GM19455 (cell line): ENCODE data around the gene CYP11A1.

Source experiments
- ATAC-seq: cut with Tn5 transposase; IDR thresholded peaks from one replicate; pipeline ENCODE4 v1.9.1; 2021; ENCODE audit not compliant: unreplicated experiment

Gene CYP11A1

DNA sequence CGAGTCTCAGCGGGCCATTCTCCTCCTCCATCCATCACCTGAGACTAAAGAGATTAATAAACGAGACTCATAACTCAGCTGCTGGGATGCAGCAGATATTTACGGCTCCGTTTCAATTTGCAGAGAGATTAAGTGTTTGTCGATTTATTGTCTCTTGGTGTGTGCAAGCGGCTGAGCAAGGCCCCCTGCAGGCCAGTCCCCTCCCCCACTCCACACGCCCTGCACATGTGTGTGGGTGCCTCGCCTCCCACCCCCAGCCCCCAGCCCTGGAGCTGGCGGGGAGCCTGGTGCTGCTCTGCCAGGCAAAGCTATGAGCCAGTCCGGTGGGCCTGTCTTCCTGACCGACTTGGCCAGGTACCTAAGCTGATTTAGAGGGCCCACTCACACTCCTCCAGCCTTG lies 63.0 kb downstream of the CYP11A1 start:
- ATAC-seq: no peak

DNA sequence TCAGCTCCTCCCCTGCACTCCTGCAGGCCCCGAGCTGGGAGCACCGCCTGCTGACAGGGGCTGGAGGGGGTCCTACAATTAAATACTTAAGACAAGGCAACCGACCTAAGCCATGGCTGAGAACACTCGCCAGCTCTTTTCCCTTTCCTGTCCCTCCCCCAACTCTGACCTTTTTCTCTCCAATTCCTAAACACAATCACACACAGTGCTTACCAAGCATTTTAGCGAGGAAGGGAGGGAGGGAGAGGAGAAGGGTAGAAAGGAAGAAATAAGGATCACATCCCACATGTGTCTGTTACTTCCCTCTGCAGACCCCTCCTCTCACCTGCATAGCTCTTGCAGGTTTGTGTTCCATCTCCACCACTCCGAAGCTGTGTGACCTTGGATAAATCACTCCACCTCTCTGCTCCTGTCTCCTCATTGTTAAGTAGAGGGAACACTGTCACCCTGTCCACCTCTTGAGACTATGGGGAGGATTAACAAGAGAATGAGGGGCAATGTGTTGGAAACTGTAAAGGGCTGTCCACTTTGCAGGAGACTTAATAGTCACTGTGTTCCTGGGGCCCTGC lies 63.6 kb downstream of the CYP11A1 start:
- no peak for ATAC-seq

- ATAC-seq: no peak
These were observed 64.6 kb downstream of the CYP11A1 start for GRCh38 chr15:74302821-74303359.

- ATAC-seq: no peak
These were observed 65.7 kb downstream of the CYP11A1 start for GRCh38 chr15:74301583-74302361.

DNA sequence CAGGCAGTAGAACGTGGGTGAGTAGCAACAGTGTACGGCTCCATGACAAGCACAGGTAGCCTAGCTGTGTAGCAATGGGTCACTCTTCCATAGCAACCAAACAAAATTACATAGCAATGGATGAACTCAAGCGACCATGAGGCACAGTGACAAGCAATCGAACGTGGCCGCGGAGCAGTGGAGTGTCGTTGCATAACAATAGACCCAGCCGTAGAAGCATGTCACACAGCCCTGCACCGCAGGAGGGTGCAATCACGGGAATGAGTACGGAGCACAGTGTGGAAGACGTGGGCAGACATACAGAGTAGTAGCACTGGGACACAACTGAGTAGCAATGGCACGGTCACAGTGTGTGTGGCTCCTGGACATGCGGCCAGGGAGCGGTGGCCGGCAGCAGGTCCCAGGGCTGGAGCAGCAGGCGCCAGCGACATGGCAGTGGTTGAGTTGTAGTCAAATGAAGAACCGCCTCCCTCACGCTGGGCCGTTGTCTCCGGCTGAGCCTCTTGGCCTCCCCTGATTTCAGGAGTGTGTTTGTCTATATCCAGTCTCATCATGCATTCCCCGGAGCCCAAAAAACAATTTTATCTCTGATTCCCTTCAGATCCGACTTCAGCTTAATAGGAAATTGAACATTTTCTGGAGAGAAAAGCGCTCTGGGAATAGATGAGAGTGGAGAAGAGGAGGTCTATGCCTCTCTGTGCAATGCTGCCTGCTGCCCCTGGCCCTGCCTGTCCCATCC lies 67.2 kb downstream of the CYP11A1 start:
- no peak for ATAC-seq

- no peak for ATAC-seq
These were observed 69.6 kb downstream of the CYP11A1 start for GRCh38 chr15:74297887-74298286.

DNA sequence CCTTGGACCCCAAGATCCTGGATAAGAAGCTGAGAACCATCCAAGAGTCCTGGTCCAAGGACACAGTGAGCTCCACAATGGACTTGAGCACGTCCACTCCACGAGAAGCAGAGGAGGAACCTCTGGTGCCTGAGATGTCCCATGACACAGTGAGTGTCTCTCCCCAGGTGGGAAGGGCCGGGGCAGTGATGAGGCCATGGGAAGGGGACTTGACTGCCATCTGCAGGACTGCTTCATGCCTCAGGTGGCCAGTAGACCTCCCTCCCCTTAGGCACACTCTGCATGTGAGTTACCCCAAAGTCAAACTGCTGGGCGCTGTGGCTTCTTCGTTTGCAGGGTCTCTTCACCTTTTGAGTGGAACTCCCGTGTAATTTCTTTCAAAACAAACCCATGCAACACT lies 71.6 kb downstream of the CYP11A1 start:
- no peak for ATAC-seq

DNA sequence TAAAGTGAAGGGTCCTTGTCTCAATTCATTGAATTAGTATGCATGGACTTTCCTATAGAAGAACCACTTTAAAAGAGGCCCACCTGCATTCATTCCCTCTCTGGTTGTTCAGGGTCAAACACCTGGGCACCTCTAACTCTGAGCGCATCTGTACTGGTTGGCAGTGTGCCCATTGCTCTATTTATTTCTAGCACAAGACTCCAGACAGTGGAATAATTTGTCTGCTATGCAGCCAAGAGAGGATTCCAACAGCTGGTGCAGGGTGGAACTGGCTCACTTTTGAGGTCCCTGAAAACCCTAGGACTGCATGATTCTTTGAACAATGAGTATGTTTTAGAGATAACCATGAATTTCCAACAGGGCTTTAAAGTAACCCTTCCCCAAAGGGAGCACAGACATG lies 73.4 kb downstream of the CYP11A1 start:
- no peak for ATAC-seq

DNA sequence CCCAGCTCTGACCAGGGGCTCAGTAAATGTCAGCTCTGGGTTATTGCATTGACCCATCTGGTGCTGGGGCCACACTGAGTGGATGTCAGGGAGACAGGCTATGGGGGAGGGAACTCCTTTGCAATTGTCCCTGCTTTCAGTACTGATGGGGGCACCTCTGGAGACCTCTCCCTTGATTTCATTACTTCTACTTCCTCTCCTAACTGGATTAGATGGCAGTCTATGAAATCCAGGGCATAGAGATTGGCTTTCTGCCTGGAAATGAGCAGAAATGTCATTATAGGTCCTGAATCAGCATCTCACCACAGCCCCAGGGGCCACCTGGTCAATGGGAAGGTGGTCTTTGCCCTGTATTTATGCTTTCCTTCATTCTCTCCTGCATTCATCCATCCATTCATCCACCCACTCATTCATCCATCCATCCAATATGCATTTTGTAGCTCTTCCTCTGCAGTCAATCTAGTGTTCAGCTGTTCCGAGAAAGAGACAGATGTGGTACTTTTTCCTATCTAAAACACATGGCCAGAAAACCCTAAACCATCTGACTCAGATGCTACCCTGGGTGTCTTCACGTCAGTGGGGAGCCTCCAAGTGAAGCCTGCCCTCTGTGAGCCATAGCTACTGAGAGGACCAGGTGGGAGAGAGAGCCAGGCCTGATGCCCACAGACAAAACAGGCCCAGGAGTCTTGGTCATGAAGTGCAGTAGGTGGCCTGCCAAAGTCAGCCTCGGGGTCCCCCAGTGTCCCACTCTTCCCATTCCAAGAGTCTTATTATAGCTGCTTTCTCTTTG lies 74.2 kb downstream of the CYP11A1 start:
- no peak for ATAC-seq

DNA sequence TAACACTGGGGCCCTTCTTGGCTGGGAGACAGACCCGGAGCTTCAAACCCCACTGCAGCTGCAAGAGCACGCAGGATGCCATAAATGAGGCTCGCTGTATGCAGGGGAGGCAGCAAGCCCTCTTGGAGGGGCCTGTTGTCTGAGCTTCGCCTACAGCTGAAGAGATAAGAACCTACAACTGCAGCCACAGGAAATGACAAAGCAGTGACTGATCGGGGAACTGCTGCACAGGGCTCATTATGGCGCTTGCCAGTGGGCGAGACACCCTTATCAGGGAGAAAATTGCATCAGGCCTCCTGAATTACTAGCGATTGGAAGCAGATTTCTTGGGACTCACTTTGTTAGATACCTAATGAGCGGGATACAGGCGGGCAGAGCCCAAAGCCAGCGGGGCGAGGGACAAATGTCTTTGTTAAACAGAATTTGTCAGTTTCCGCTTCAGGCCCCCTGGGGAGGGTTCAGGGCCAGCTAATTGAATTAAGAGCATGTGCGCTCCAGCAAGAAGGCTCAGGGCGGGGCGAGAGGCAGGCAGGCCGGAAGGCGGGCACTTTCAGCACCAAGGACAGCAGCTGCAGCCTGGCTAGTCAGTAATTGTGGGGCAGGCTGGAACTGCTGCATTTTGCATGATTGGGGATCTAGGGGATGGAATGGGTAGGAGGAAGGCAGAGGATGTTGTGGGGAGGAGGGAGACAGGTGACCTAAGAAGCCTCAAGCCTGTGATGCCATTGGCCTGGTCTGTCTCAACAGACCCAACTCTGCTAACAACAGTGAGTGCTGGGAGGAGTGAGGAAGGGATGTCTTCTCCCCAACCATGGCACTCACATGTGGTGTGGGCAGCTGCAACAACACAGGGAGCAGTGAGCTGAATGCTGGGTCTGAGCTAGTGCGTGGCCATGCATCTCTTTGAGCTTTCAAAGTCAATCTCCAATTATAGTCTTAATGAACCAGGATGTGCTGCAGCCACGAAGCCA lies 76.1 kb downstream of the CYP11A1 start:
- no peak for ATAC-seq

DNA sequence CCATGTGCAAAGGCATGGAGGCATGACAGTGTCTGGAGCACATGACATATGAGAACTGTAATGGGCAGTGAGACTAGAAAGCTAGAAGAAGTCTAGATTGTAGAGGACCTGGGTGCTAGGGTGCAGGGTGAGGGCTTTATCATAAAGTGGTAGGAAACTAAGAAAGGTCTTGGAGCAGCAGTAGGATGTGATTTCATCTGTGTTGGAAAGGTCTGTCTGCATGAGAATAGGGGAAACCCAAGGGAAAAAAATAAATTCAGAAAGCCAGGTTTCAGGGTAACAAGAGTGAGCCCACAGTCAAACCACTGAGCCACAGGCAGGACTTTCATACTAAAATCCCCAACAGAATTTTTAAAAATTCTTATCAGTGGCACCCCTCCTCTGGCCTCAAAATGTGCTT lies 76.8 kb downstream of the CYP11A1 start:
- ATAC-seq: no peak

GRCh38 chr15:74289671-74290070 lies 77.8 kb downstream of the CYP11A1 start:
- no peak for ATAC-seq
